Tibial nerve (tissue), 4 donors: ENCODE data around the gene PRUNE2.

Source experiments
- CTCF ChIP-seq, 5 experiments: fragments of 200-600 bp in 3 of 5; fragments of 450-650 bp in 2 of 5; sonication (generic) in 3 of 5; IDR thresholded peaks; one replicate each; pipeline ENCODE4 v1.5.1; 2016 to 2019; ENCODE audit warnings: antibody characterized with exemption in 5 of 5, mild to moderate bottlenecking in 3 of 5, moderate library complexity in 2 of 5
- EP300 ChIP-seq, 2 donors: sonication (generic); formaldehyde crosslinking; IDR thresholded peaks; one replicate each; pipeline ENCODE4 v1.6.1; 2017; ENCODE audit warnings: antibody characterized with exemption in 2 of 2, mild to moderate bottlenecking in 1 of 2
- POLR2A ChIP-seq, 2 donors: fragments of 450-650 bp; IDR thresholded peaks; one replicate each; pipeline ENCODE4 v1.6.1; 2017; ENCODE audit warnings: antibody characterized with exemption in 2 of 2, mild to moderate bottlenecking in 2 of 2, moderate library complexity in 2 of 2

- no peak for TF ChIP-seq CTCF (IDR thresholded peaks at IDR 0.05)
- no peak for TF ChIP-seq POLR2A (IDR thresholded peaks at IDR 0.05)
- TF ChIP-seq EP300 (IDR thresholded peaks at IDR 0.05): no peak
Observed at GRCh38 chr9:76845254-76845653, 60.7 kb downstream of the PRUNE2 start.
